H1 (cell line): ENCODE results near the gene COPA. TPM values are rescaled to one million over a fixed set of nuclear protein-coding genes. Genes with fewer than 3 reads are reported as not detected.

ENCODE experiments used
- BACH1 ChIP-seq: IDR thresholded peaks from 2 replicates; pipeline ENCODE4 v1.6.1; 2012; ENCODE audit warnings: low read length, improper control_type of control experiment
- BRCA1 ChIP-seq: IDR thresholded peaks from 2 replicates; pipeline ENCODE4 v1.6.1; 2012; ENCODE audit warnings: low read depth, low read length, improper control_type of control experiment
- CBX5 ChIP-seq: fragments of 300-800, 300-1000 bp; sonication (generic); IDR thresholded peaks from 2 replicates; pipeline ENCODE4 v1.7.1; 2016; ENCODE audit warnings: antibody characterized with exemption, low read length, low read depth
- EP300 ChIP-seq, 2 experiments: IDR thresholded peaks; 1 replicate in 1 of 2; 2 replicates in 1 of 2; pipeline ENCODE4 v1.6.1; 2011 to 2012; ENCODE audit warnings: low read depth in 2 of 2, low read length in 2 of 2, mild to moderate bottlenecking in 2 of 2, borderline replicate concordance in 1 of 2, inconsistent platforms in 1 of 2, moderate library complexity in 1 of 2
- HDAC2 ChIP-seq, 2 experiments: fragments of 300-600 bp in 1 of 2; sonication (generic) in 1 of 2; IDR thresholded peaks; 2 replicates each; pipeline ENCODE4 v1.6.1; 2011 to 2012; ENCODE audit warnings: low read depth in 2 of 2, low read length in 2 of 2, mild to moderate bottlenecking in 2 of 2, moderate library complexity in 2 of 2, borderline replicate concordance in 1 of 2, inconsistent platforms in 1 of 2
- HDAC6 ChIP-seq: IDR thresholded peaks from one replicate; pipeline ENCODE4 v1.7.1; 2012; ENCODE audit warnings: low read depth, mild to moderate bottlenecking, inconsistent platforms, low read length, moderate library complexity
- JUN ChIP-seq: IDR thresholded peaks from 2 replicates; pipeline ENCODE4 v1.6.1; 2011; ENCODE audit warnings: low read depth, mild to moderate bottlenecking, improper control_type of control experiment, low read length
- MAFK ChIP-seq: IDR thresholded peaks from 2 replicates; pipeline ENCODE4 v1.6.1; 2012; ENCODE audit warnings: low read depth, mild to moderate bottlenecking, improper control_type of control experiment, low read length
- POLR2A ChIP-seq, 2 experiments: IDR thresholded peaks; 1 replicate in 1 of 2; 2 replicates in 1 of 2; pipeline ENCODE4 v1.6.1; 2011; ENCODE audit warnings: low read depth in 2 of 2, low read length in 2 of 2, mild to moderate bottlenecking in 2 of 2; ENCODE audit errors: control extremely low read depth in 1 of 2
- POLR2AphosphoS5 ChIP-seq: IDR thresholded peaks from 2 replicates; pipeline ENCODE4 v1.6.1; 2011; ENCODE audit warnings: low read depth, low read length
- POU5F1 ChIP-seq: IDR thresholded peaks from 2 replicates; pipeline ENCODE4 v1.6.1; 2011; ENCODE audit warnings: low read depth, mild to moderate bottlenecking, low read length, moderate library complexity
- RAD21 ChIP-seq, 2 experiments: IDR thresholded peaks in 1 of 2; conservative IDR thresholded peaks in 1 of 2; 2 replicates each; pipeline ENCODE4 v1.6.1; 2011; ENCODE audit warnings: low read depth in 2 of 2, low read length in 2 of 2, improper control_type of control experiment in 1 of 2, inconsistent platforms in 1 of 2, mild to moderate bottlenecking in 1 of 2, moderate library complexity in 1 of 2
- SAP30 ChIP-seq: fragments of 300-600 bp; sonication (generic); IDR thresholded peaks from 2 replicates; pipeline ENCODE4 v1.7.1; 2012; ENCODE audit warnings: low read length, moderate library complexity, mild to moderate bottlenecking, inconsistent platforms; ENCODE audit not compliant: insufficient read depth, insufficient replicate concordance
- SIX5 ChIP-seq: IDR thresholded peaks from 2 replicates; pipeline ENCODE4 v1.6.1; 2011; ENCODE audit warnings: mild to moderate bottlenecking, low read depth, low read length
- SRF ChIP-seq: IDR thresholded peaks from 2 replicates; pipeline ENCODE4 v1.6.1; 2011; ENCODE audit warnings: mild to moderate bottlenecking, low read depth, low read length, moderate library complexity
- TAF1 ChIP-seq: IDR thresholded peaks from 2 replicates; pipeline ENCODE4 v1.6.1; 2011; ENCODE audit warnings: mild to moderate bottlenecking, low read depth, low read length
- ZNF274 ChIP-seq: IDR thresholded peaks from 2 replicates; pipeline ENCODE4 v1.7.0; 2012; ENCODE audit warnings: low read length, borderline replicate concordance; ENCODE audit errors: extremely low read depth
- polyA plus RNA-seq, 7 experiments: library from polyadenylated mRNA; depleted of rRNA in 3 of 7; stranded (reverse) in 5 of 7; unstranded in 2 of 7; fragments of >200 nt in 5 of 7; fragments of 200-250 nt in 2 of 7; gene quantifications; 1 replicate in 5 of 7; 2 replicates in 1 of 7; 4 replicates in 1 of 7; pipeline versions ENCODE4 v1.2.1 to v1.2.3, GENCODE V29; 2011 to 2013; ENCODE audit warnings: missing spikeins in 2 of 7, mixed read lengths in 2 of 7
- total RNA-seq: library from RNA; stranded (reverse); fragmentation: NEBNext Ultra II Directional; extraction: Animal tissue kit (Norgen Biotek cat#: 25700); gene quantifications from 2 replicates; pipeline ENCODE4 v1.2.1, GENCODE V29; 2021
- TF ChIP-seq, protein P1 (sequence below), 3 experiments: IDR thresholded peaks; 1 replicate in 2 of 3; 2 replicates in 1 of 3; pipeline versions ENCODE4 v1.5.1 to v1.6.1; 2011; ENCODE audit warnings: low read length in 3 of 3, mild to moderate bottlenecking in 3 of 3, inconsistent platforms in 2 of 3, low read depth in 1 of 3, moderate library complexity in 1 of 3; ENCODE audit not compliant: insufficient read depth in 1 of 3; ENCODE audit errors: control extremely low read depth in 1 of 3
- TF ChIP-seq, protein P2 (sequence below): IDR thresholded peaks from 2 replicates; pipeline ENCODE4 v1.6.1; 2012; ENCODE audit warnings: inconsistent platforms

Gene COPA
- total and polyA plus RNA-seq, 2 of the 8 experiments (the other 6 are each of a cell fraction or from before 2014, with no cell fraction given) = 78.2 to 115 TPM

DNA sequence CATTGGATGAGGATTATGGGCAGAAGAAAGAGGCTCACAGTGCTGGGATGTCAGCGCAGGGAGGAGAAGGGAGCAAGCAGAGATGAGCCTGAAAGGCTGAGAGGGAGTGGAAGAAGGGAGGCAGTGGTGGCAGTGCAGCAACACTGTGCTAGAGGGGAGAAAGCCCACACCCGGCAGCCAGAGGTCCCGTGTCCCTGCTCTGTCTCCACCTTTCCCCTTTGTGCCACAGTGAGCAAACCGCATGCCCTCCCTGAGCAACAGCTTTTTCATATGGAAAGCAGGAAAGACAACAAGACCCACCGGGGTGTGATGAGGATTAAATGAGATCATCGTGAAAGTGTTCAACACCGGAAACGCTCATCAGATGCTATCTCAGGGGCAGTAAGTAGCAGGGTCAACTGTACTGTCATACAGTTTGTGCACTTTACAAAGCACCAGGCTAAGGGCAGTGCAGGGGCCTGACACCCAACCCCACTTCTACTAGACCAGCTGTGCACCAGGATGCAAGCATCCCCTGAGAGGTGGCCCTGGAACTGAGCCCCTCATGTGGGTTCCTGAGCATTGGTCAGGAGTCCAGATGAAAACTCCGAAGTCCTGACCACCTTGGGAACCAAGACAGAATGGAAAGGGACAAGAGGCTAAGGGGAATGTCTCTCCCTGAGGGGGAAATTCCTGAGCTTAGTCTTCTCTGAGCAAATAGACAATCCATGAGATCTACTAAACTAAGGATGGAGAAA is 32.9 kb upstream of the COPA start (continued):
- TF ChIP-seq EP300 (IDR thresholded peaks at IDR 0.05; ENCODE audit: borderline replicate concordance in 1 of 2, low read depth in 2 of 2, low read length in 2 of 2) = no peak
- no peak for TF ChIP-seq SAP30
- no peak for TF ChIP-seq HDAC2 (IDR thresholded peaks at IDR 0.05; ENCODE audit: borderline replicate concordance in 1 of 2, low read depth in 2 of 2, low read length in 2 of 2)
- 0 out of 2 replicates have a peak, but pooled peaks have one; percentile 20 for TF ChIP-seq POU5F1
- peak; percentile 53; the same call in 1 of the 2 replicates for TF ChIP-seq JUN
- TF ChIP-seq, protein P1, sequence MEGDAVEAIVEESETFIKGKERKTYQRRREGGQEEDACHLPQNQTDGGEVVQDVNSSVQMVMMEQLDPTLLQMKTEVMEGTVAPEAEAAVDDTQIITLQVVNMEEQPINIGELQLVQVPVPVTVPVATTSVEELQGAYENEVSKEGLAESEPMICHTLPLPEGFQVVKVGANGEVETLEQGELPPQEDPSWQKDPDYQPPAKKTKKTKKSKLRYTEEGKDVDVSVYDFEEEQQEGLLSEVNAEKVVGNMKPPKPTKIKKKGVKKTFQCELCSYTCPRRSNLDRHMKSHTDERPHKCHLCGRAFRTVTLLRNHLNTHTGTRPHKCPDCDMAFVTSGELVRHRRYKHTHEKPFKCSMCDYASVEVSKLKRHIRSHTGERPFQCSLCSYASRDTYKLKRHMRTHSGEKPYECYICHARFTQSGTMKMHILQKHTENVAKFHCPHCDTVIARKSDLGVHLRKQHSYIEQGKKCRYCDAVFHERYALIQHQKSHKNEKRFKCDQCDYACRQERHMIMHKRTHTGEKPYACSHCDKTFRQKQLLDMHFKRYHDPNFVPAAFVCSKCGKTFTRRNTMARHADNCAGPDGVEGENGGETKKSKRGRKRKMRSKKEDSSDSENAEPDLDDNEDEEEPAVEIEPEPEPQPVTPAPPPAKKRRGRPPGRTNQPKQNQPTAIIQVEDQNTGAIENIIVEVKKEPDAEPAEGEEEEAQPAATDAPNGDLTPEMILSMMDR (IDR thresholded peaks at IDR 0.05; ENCODE audit: control extremely low read depth in 1 of 3, insufficient read depth in 1 of 3, low read depth in 1 of 3, low read length in 3 of 3) = no peak
- peak; percentile 59 for TF ChIP-seq TAF1
- TF ChIP-seq HDAC6 = no peak
- no peak for TF ChIP-seq BRCA1
- no peak for TF ChIP-seq CBX5
- TF ChIP-seq SIX5 = no peak
- no peak for TF ChIP-seq MAFK
- TF ChIP-seq RAD21 (IDR thresholded peaks at IDR 0.05 in 1 of 2, conservative IDR thresholded peaks at IDR 0.05 in 1 of 2; ENCODE audit: low read depth in 2 of 2, low read length in 2 of 2) = no peak
- TF ChIP-seq ZNF274 = no peak
- TF ChIP-seq, protein P2, sequence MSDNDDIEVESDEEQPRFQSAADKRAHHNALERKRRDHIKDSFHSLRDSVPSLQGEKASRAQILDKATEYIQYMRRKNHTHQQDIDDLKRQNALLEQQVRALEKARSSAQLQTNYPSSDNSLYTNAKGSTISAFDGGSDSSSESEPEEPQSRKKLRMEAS = peak; percentile 70
- TF ChIP-seq SRF = no peak
- TF ChIP-seq POLR2AphosphoS5 = peak; percentile 78
- peak in 1 of 2 experiments; percentile 67; a peak in 2 of 3 replicates for TF ChIP-seq POLR2A (IDR thresholded peaks at IDR 0.05; ENCODE audit: control extremely low read depth in 1 of 2, low read depth in 2 of 2, low read length in 2 of 2)
- TF ChIP-seq BACH1 = no peak
